22Rv1 (cell line): ENCODE results near the gene UIMC1.

Source experiments
- CTCF ChIP-seq: fragments of 450-650 bp; IDR thresholded peaks from 2 replicates; pipeline ENCODE4 v1.5.1; 2017; ENCODE audit warnings: mild to moderate bottlenecking
- ZFX ChIP-seq: fragments of 450-650 bp; IDR thresholded peaks from 2 replicates; pipeline ENCODE4 v1.6.1; 2017; ENCODE audit warnings: antibody characterized with exemption, borderline replicate concordance

GRCh38 chr5:177043958-177044357 is 37.4 kb upstream of the UIMC1 start:
- TF ChIP-seq CTCF (no peak), ZFX (no peak)
